GM18505 (cell line): ENCODE results near the gene DLGAP4.

ENCODE experiments used
- ATAC-seq: cut with Tn5 transposase; IDR thresholded peaks from one replicate; pipeline ENCODE4 v1.9.1; 2021; ENCODE audit not compliant: unreplicated experiment
- POLR2A ChIP-seq: IDR thresholded peaks from 4 replicates; pipeline ENCODE4 v1.6.1; 2011; ENCODE audit warnings: borderline replicate concordance; ENCODE audit not compliant: insufficient read depth, insufficient read length; ENCODE audit errors: extremely low read depth

Gene DLGAP4

DNA sequence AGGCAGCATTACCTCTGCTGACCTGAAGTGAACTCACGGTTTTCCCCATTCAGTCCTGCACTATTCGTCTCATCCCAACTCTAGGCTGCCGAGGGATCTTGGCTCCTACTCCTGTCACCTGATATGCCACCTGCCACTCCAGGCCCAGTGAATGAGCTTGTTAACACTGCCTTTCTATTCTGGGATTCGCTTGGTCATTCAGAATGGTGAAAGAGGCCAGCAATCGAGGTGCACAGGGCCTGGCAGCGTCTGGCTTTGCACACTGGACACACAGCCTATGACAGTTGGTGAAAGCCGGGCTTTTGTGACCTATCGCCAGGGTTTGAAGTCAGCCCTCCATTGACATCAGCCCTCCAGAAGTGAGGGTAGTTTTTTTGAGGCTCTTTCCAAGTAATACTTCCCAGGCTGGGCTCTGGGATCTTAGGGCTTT is 175.9 kb downstream of the DLGAP4 start:
- ATAC-seq: no peak
- TF ChIP-seq POLR2A: no peak

DNA sequence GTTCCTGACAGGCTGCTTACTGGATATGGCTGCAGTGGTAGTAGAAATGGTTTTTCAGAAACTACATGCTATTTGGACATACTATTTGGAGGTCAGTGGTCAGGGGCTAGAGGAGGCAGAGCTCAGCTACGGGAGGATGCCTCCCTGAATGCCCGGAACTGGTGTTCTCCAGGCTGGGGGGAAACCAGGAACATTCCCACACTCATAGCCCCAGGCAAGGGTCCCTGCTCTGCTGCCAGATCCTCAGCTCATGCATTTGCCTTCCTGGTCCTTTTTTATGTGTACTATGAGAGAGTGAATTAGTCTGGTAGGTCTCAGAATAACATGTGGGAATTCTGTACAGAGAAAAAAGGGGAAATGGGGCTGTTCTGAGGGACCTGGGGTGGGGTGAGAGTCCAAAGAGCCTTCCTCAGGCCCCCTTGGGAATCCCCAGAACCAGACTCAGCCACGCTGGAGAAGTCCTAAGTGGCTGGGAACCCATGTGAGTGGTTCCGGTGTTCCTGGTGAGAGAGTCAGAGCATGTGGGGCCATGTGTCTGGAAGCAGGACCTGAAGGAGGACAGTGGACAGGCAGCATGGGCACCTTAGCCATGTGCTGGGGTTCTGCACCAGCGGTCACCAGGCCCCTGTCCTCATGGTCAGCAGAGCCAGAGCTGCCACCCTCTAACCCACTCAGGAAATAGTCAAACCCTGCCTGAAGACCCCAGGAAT is 177.2 kb downstream of the DLGAP4 start:
- ATAC-seq: no peak
- no peak for TF ChIP-seq POLR2A

DNA sequence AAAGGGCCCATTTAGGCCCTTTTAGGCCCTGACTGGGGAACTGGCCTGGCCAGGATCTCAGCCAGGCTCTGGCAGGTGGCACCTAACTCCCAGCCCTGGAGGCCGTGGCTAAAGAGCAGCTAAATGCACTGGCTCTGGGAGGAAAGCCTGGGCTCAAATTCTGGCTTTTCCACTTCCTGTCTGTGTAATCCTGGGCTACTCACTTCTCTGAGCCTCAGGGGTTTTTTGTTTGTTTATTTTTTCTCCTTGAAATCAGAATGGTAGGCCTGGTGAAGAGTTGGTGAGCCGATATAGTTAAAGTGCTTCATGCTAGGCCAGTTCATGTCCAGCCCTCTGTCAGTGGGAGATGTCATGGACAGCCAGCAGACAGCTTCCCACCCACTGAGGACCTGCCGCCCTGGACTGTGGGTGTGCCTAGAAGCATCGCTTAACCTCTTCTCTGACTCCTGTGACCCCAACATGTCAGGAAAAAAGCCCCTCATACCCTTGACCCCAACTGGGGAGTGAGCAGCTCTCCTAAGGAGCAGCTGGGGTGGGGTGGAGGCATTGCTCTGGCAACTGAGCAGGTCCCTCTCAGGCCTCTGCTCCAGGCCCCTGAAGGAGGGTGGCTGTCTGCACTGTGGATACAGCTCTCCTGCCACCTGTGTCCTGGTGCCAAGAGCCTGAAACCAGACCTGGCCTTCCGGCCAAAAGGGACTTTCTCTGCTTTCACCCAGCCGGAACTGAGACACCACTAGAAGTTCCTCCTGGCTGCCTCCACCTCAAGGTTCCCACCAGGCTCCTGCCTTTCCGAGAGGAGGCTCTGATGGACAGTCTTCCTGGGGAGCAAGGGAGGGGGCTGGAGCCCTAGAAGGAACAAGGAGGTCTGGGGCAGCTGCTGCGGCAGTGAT is 178.0 kb downstream of the DLGAP4 start:
- TF ChIP-seq POLR2A: no peak
- no peak for ATAC-seq

DNA sequence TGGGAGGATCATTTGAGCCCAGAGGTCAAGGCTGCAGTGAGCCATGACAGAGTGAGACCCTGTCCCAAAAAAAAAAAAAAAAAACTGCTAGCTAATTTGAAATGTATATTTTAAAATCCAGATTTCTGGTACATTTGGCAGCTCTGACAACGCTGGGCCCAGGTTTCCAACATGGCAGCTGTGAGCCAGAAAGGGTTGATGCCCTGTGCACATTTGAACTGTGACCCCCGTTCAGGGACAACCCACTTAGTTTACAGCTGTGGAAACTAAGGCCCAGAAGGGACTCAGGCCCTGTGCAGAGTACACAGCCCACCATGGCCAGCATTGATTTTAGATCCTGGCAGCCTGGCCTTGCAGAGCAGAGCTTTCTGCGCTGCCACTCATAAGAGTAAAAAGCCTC is 179.1 kb downstream of the DLGAP4 start:
- no peak for TF ChIP-seq POLR2A
- no peak for ATAC-seq

DNA sequence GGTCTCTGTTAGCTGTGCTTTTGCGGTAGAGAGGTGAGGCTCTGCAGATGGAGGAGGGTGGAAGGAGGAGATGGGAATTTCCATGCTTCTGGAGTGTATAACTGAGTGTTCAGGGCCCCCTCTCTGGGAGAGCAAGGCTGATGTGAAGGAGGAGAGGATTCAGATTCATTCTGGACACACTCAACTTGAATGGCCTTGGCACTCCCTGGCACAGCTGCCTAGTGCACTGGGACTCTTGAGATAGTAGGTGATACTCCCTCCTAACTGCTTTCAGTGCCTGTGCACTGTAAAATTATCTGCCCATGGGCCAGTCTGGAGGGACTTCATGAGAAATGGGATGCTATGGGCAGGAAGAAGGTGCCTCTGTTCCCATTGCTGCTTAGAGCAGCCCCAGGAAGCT is 180.9 kb downstream of the DLGAP4 start:
- ATAC-seq: no peak
- no peak for TF ChIP-seq POLR2A

DNA sequence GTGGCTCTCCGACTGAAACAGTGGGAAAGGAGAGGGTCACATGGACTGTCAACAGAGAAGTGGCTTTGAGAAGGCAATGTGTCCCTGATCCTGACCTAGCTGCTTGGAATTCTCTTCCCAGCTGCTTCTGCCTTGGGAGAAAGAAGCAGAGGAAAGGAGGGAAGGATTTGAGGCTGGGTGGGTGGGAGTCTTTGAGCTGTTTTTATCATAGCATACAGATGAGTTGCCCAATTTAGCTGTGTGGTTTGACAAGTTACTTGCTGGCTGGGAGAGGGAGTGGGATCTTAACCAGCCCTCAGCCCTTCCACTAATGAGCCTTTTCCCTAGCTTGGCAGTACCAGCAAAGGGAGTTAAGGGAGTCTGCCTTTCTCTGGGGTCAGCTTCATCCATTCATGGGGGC is 184.1 kb downstream of the DLGAP4 start:
- no peak for ATAC-seq

DNA sequence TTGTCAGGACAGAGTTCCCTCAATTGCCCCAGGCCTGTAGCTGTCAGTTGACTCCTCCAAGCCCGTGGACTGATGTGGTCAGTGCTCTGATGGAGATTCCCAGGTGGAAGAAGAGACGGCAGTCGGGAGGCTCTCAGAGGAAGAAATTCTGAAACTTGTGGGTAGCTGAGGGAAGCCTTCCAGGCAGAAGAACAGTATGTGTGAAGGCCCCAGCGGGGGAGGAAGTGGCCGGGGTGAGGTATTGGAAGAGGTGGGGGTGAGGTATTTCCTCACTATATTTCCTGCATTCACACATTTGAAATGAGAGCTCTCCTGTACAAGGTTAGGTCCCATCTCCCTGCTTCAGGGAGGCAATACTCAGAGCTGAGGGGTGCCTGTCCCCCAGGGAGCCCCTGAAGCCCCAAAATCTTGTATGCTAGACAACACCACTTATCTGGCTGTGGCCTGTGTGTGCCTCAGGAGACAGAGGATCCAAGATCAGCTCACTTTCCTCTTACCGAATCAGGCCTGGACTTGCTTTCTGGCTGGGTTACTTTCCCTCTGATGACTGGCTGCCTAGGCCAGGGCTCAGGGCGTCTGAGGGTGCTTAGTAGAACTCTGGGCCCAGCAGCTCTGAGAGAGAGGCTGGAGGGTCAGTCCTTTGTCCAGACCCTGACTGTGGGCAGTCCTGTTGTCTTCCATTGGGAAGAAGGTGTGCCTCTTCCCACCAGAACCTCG is 185.9 kb downstream of the DLGAP4 start:
- ATAC-seq: no peak
- peak; percentile 25 for TF ChIP-seq POLR2A

More for the DNA sequence above, 184.1 kb downstream of the DLGAP4 start:
- no peak for TF ChIP-seq POLR2A

DNA sequence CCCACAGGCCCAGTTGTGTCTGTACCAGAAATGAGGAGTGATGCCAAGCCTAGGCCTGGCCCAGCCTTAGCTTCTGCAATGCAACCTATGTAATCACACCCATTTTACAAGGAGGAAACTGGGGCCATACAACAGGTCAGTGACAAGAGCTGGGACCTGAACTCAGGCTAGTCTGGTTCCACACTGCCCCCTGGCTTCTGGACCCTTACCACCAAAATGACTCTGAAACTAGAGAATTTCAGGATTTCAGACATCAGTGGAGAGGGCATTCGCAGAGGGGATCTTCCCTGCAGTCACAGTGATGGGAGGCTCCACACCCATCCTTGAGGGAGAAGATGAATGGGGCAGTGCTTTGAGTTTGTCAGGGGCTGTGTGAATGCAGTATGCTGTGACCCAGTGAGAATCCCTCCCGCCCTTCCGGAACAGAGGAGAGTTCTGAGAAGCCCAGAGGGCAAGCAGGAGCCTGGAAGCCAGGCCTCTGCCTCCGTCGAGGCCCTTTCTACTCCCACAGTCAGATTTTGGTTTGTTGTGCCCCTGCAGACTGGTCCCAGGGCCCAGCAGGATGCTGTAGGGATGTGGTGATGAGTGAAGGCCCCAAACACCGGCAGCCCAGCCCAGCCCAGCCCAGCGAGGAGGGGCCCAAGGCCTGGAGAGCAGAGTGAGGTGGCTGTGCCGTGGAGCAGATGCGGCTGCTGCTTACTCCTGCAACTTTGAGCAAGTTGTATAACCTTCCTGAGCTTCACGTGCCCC is 187.1 kb downstream of the DLGAP4 start:
- ATAC-seq: no peak
- TF ChIP-seq POLR2A: no peak

DNA sequence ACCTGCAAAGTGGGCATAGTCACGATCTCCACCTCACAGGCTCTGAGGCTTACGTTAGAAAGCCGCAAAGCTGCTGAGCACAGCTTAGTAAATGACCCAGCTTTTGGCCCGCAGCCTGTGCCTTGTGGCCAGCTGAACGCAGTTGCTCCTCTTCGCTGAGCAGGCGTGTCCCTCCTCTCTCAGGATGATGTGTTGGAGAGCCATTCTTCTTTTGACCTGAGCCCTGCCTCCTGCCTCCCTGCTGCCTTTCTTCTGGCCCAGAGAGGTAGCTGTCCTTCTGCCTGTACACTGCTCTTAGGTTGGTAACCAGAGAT is 187.6 kb downstream of the DLGAP4 start:
- no peak for TF ChIP-seq POLR2A
- no peak for ATAC-seq

DNA sequence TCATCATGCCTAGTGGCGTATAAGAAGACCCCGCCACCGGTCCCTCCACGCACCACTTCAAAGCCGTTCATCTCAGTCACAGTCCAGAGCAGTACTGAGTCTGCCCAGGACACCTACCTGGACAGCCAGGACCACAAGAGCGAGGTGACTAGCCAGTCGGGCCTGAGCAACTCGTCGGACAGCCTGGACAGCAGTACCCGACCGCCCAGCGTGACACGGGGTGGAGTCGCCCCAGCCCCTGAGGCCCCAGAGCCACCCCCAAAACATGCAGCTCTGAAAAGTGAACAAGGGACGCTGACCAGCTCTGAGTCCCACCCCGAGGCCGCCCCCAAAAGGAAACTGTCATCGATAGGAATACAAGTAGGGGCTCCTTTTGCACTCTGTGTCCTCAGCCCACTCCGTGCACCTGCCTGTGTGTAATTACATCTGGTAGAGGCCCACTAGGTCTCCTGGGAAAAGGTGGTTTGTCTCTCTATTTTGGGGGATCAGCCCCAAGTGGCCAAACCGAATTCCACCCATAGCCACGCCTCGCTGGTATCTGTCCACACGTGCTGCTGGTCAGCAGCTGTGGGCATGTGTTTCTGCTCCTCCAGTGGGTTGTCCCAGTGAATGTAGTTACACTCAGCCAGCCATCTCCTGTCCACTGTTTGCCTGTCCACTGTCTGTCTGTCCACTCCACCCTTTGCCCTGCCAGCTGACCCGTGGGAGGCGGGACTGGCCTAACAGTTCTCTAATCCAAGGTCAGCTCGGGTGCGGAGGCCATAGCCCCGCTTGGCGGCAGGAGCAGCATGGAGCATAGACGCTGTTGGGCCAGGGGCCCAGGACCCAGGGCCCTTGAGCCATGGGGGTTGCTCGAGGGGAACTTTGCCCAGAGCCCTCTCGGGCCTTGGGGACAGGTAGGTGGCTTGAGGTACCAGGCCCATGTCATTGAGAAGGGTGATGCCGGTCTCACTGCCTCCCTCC is 190.8 kb downstream of the DLGAP4 start:
- no peak for TF ChIP-seq POLR2A
- ATAC-seq: no peak

DNA sequence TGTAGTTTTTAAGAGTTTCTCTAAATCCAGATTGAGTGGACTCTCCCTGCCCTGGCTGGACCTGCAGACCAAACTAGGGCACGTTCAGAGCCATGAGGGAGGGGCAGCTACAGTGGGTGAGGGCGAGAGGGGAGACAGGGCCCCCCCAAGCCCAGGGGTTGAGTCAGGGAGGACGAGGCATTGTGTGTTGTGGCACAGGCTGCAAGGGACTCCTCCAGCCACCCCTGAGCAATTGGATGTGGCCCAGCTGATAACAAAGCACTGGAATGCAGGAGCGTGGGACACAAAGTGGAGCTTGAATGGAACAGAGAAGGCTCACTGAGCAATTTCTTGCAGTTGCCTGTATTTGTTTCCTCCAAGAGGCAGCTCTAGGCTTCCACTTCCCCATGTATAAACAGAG is 191.7 kb downstream of the DLGAP4 start:
- no peak for ATAC-seq
- no peak for TF ChIP-seq POLR2A
